Measurements from ENCODE around the gene TRIM71.

DNA sequence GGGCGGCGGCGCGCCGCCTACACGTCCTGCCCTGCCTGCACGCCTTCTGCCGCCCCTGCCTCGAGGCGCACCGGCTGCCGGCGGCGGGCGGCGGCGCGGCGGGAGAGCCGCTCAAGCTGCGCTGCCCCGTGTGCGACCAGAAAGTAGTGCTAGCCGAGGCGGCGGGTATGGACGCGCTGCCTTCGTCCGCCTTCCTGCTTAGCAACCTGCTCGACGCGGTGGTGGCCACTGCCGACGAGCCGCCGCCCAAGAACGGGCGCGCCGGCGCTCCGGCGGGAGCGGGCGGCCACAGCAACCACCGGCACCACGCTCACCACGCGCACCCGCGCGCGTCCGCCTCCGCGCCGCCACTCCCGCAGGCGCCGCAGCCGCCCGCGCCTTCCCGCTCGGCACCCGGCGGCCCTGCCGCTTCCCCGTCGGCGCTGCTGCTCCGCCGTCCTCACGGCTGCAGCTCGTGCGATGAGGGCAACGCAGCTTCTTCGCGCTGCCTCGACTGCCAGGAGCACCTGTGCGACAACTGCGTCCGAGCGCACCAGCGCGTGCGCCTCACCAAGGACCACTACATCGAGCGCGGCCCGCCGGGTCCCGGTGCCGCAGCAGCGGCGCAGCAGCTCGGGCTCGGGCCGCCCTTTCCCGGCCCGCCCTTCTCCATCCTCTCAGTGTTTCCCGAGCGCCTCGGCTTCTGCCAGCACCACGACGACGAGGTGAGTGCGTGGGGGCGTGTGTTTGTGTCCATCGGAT lies 602 bp downstream of the TRIM71 start:
- no peak for TF ChIP-seq POLR2A (IDR thresholded peaks at IDR 0.05)
- no peak for TF ChIP-seq CTCF (IDR thresholded peaks at IDR 0.05)
- no peak for TF ChIP-seq POLR2AphosphoS5 (IDR thresholded peaks at IDR 0.05)

All from prostate gland (tissue), 2 donors.